ENCODE results near the gene SPRYD4.
A peak's percentile ranks its signal among the peaks of the same experiment; 100 is the strongest.
"Not testable (repeated sequence)": the region's sequence is repeated elsewhere in the genome, so short reads cannot be mapped to it uniquely, and the experiment has no call there.

Gene SPRYD4

DNA sequence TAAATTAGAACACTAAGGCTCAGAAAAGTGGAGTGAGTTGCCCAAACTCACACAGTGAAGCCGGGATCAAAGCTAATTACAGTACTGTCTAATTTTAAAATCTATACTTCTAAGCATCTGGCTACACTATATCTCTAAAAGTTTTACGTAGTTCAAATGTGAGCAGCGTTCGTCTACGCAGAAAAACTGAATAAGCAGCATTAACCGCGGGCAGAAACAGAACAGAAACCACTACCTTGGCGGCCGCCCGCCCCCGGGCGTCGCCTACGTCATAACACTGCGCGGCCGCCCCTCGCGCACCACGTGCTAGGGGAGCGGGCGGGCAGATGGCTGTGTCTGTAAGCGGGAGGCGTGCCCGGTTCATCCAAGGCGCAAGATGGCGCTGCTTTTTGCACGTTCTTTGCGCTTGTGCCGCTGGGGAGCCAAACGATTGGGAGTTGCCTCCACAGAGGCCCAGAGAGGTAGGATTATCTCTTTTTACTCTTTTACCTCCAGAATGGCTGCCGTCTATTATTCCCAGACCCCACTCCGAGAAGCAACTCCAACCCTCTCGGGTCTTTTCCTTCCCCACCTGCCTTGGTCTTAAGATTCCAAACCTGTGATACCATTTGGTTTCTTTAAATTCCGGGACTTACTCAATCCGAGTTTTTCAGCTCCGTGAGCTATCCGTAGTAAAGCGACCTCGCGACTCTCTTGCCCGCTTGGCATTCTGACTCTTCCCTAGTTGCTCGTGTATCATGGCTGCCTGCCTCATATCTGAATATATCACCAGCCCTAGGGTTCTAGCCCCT lies at the start of gene SPRYD4:
TSS of gene SPRYD4 (plus strand) at position 363 of the 791 bp plus-strand sequence. CDS start at position 377, 14 bp downstream.
- DNase-seq: peak; percentile 94

GRCh38 chr12:56420411-56420810 lies 48.0 kb upstream of the SPRYD4 start:
- no peak for DNase-seq

DNA sequence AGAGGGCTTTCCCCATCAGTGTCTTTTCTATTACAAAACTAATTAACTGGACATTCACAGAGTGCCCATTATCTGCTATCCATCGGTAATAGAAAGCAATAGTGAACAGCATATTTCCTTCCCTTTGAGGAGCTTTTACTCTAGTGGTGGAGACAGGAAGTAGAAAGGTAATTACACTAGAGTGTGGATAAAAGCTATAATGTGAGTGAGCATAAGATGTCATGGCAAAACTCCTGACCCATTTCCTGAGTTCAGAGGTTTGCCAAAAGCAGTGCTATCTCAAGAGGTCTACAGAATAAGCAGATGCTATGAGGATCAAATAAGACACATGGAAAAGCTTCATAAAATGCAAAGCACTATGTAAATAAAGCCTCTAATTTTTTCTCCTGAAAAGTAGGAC lies 43.2 kb upstream of the SPRYD4 start:
- no peak for DNase-seq

GRCh38 chr12:56425940-56426438 lies 42.4 kb upstream of the SPRYD4 start:
- no peak for DNase-seq

DNA sequence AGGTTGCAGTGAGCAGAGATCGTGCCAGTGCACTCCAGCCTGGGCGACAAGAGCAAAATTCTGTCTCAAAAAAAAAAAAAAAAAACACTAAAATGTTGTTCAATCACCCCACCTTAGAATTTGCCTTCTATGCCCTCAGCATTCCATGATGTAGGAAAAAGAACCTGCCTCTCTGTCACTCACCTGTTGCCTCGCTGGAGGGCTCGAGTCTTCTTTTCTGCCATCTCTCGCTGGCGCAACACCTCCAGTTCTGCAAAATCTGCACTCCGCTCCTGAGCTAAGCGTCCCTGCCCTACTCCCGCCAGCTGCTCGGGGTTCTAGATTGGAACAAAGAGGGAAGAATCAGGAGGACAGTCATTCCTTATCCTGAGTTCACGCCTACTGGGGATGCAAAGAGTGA lies 37.1 kb upstream of the SPRYD4 start:
- no peak for DNase-seq

GRCh38 chr12:56431850-56432249 lies 36.5 kb upstream of the SPRYD4 start:
- DNase-seq: no peak

DNA sequence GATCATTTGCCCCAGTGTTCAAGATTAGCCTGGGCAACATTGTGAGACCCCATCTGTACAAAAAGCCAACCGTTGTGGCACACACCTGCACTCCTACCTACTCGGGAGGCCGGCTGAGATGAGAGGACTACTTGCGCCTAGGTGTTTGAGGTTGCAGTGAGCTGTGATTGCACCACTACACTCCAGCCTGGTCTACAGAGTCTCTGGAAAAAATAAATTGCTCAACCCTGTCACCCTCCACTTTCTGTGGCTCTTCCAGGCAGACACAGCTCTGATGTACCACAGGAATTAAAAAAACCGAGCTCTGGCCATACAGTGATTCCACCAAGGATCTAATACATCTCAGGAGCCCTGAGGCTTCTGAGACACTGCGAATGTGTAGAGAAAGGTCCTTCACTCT lies 33.5 kb upstream of the SPRYD4 start:
- DNase-seq: no peak

DNA sequence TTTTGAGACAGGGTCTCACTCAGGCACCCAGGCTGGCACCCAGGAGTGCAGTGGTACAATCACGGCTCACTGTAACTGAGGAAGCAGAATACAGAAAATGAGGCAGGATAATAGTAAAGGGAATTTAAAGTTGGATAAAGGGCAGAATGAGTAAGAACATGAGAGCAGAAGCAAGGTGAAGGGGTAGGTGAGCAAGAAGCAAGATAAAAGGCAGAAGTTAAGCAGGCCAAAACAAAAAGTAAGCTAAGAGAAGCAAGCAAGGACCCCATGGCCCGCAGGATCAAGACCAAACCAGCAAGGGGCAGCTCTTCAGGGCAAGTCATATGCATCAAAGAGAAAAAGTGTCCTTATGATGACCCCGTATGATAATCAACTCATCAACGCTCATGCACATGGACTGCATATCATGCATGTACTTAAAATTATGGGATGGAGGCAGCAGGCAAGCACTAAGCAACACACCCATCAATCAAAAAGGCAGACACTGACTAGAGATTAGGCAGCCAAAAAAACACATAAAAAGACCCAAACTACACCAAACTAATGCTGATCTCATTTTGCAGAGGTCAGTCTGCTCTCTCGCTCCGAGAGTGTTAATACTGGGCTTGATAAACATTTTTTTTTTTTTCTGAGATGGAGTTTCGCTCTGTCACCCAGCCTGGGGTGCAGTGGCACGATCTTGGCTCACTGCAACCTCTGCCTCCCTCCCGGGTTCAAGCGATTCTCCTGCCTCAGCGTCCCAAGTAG lies 30.8 kb upstream of the SPRYD4 start:
- no peak for DNase-seq

GRCh38 chr12:56443208-56443607 lies 25.2 kb upstream of the SPRYD4 start:
- DNase-seq: not testable (repeated sequence)

DNA sequence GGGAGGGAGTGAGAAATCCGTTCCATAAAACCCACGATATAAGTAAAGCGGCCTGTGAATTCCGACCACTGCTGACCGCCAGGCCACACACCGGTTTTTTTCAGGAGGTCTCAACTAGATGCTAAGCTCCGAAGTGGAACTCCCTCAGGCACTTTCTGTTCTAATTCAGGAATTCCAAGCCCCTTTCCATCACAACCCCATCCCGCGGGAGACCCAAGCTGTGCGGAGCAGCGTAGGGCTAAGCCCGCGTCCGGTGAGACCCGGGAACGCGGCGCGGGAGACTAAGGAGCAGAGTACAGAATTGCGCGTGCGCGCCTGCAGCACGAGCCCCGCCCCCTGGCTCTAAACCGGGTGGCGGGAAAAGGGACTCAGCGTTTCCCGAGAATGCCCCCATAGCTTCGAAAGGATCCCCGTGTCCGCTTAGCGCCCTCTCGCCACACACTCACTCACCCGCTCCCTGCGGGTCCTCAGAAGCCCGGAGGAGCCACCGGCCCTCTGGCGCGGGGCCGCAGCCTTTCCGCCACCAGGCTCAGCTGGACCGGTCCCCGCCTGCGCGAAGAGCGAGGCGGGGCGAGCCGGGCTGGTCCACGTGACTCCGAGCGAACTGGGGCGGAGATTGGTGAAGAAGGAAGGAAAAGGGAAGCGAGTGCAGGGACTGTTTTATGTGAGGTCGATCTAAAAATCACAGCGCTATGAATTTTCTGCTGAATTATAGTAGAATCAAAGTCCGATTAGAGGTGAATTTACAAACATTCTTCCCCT lies 19.3 kb upstream of the SPRYD4 start, which contains the start of gene TIMELESS:
TSS of gene TIMELESS (minus strand) at position 567 of the 762 bp plus-strand sequence. CDS start 15,256 bp downstream, outside the sequence.
- DNase-seq: peak; percentile 91

- DNase-seq: no peak
Observed at GRCh38 chr12:56449622-56449984, 18.8 kb upstream of the SPRYD4 start.

GRCh38 chr12:56450241-56450640 lies 18.1 kb upstream of the SPRYD4 start:
- DNase-seq: no peak

GRCh38 chr12:56451147-56451546 lies 17.2 kb upstream of the SPRYD4 start:
- no peak for DNase-seq

- no peak for DNase-seq
Observed at GRCh38 chr12:56454557-56454956, 13.8 kb upstream of the SPRYD4 start, which contains the start of gene MIP. MIP (minus strand) TSS chr12:56454657; CDS start chr12:56454613, 44 bp downstream.

DNA sequence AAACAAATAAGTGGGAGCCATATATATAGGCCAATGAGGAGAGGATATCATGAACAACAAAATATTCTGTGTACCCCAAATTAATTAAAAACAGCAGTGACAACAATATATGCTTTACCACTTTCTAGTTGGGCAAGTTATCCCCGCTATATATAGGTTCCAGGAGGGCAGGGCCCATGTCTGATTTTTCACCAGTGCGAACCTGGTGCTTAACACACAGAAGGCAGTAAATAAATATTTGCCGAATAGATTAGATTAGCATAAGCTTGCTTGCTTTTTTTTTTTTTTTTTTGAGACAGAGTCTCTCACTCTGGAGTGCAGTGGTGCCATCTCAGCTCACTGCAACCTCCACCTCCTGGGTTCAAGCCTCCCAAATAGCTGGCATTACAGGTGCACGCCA lies 10.6 kb upstream of the SPRYD4 start:
- DNase-seq: no peak

DNA sequence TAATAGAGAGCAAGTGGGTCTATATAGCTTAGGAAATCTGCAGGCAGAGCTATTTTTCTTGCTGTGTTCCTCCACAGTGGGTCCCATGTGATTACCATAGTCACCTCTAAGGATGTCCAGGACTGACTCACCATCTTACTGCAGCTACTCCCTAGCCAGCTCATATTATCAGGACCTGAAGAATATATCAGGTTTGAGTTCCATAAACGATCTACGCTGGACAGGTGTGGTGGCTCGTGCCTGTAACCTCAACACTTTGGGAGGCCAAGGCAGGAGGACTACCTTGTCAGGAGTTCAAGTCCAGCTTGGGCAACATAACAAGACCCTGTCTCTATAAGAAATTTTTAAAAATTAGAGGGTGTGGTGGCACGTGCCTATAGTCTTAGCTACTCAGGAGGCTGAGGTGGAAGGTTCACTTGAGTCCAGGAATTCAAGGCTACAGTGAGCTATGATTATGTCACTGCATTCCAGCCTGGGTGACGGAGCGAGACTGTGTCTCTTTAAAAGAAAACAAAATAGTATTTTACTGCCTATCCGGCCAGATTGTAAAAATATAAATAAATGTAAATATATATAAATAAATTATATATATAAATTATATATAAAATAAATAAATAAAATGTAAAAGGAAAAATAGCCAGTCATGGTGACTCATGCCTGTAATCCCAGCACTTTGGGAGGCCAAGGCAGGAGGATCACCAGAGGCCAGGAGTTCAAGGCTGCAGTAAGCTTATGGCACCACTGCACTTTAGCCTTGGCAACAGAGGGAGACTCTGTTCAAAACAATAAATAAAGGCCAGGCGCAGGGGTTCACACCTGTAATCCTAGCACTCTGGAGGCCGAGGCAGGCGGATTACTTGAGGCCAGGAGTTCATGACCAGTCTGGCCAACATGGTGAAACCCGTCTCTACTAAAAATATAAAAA lies 6.9 kb upstream of the SPRYD4 start:
- no peak for DNase-seq

GRCh38 chr12:56462565-56462964 lies 5.8 kb upstream of the SPRYD4 start:
- DNase-seq: no peak

DNA sequence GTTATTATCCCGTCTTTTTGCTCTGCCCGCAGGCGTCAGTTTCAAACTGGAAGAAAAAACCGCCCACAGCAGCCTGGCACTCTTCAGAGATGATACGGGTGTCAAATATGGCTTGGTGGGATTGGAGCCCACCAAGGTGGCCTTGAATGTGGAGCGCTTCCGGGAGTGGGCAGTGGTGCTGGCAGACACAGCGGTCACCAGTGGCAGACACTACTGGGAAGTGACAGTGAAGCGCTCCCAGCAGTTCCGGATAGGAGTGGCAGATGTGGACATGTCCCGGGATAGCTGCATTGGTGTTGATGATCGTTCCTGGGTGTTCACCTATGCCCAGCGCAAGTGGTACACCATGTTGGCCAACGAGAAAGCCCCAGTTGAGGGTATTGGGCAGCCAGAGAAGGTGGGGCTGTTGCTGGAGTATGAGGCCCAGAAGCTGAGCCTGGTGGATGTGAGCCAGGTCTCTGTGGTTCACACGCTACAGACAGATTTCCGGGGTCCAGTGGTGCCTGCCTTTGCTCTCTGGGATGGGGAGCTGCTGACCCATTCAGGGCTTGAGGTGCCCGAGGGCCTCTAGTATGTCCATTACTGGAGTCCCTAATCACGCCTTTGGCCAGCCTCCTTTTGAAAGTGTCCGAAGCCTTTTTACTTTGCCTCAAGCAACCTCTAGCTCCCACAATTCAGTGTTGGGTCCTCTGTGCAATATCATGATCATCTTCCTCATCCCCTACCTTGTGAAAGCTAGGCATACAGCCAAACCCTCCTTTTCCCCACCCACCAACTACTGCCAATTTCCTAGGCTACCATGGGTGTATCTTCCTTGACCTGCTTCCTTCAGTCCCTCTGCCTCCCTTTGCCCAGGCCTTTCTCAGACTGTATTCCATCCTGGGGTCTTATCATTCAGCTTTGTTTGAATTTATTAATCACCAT lies 891 bp downstream of the SPRYD4 start:
- peak; percentile 45 for DNase-seq

DNA sequence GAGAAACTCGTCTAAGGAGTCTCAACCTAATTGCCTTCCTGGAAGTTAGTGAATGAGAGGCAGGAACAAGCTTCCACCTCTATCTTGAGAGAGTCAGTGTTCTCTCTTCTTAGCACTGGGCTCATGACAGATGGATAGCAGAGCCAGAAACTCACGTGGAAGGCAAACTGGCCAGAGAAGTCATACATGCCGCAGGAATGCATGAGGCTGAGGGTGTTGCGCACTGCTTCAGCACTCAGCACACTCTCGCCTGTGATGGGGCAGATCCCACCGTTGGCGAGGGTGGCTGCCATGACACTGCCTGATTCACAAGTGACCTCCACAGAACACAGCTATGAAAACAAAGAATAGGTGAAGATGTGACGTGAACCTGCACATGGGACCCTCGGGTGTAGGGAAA lies 6.0 kb downstream of the SPRYD4 start:
- no peak for DNase-seq

DNA sequence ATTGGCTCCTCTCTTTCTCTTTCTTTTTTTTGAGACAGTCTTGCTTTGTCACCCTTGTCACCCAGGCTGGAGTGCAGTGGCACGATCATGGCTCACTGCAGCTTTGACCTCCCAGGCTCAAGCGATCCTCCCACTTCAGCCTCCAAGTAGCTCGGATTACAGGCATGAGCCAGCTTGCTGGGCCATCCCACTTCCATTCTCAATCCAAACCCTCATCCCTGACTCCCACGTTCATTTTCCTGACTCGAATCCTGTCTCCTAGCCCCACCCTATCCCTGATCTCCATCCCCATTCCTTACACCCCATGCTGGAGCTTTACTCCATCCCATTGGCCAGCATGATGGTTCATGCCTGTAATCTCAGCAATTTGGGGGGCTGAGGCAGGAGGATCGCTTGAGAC lies 7.8 kb downstream of the SPRYD4 start:
- DNase-seq: no peak

DNA sequence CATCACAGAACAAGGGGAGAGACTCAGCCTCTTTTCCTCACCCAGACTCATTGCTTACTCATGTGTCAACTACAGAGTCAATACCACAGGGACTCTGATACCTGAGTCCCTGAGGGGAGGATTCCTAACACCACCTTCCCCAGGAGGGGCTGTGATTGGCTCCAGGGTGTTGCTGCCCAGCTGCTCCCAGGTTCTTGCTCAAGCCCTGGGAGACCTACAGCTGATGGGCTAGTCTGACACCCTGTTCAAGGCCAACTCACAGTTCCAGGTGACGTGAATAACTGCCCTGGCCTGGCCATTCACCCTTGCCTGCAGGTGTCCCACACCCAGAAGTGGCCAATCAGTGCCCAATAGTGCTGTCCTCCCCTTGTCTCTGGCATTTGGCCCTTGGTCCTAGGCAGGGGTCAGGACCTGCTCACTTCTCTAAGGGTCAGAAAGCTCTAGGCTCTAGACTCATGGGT lies 8.6 kb downstream of the SPRYD4 start:
- DNase-seq: no peak
